DOHH2 (cell line): ENCODE measurements around the gene LCE3B.

ENCODE experiments used
- H3F3A ChIP-seq: fragments of 200-600 bp; sonication (generic), shearing (Covaris generic); 2 replicates; pipeline ENCODE4 v1.6.0; 2016; ENCODE audit warnings: antibody characterized with exemption, mild to moderate bottlenecking; ENCODE audit not compliant: control insufficient read depth, insufficient read depth
- H3K27ac ChIP-seq: fragments of 200-600 bp; sonication (generic); 2 replicates; pipeline ENCODE4 v1.5.1; 2014; ENCODE audit warnings: low read depth, mild to moderate bottlenecking, low read length, moderate library complexity
- H3K27me3 ChIP-seq: fragments of 200-600 bp; sonication (generic); 2 replicates; pipeline ENCODE4 v1.6.1; 2014; ENCODE audit warnings: mild to moderate bottlenecking, low read length, mixed read lengths; ENCODE audit not compliant: control insufficient read depth
- H3K36me3 ChIP-seq: fragments of 200-600 bp; sonication (generic); 2 replicates; pipeline ENCODE4 v1.6.1; 2014; ENCODE audit warnings: mild to moderate bottlenecking, low read length, moderate library complexity, mixed read lengths; ENCODE audit not compliant: control insufficient read depth
- H3K4me1 ChIP-seq: fragments of 200-600 bp; sonication (generic); 2 replicates; pipeline ENCODE4 v1.6.1; 2014; ENCODE audit warnings: mild to moderate bottlenecking, low read length, mixed read lengths; ENCODE audit not compliant: control insufficient read depth
- H3K4me2 ChIP-seq: fragments of 200-600 bp; sonication (generic); 2 replicates; pipeline ENCODE4 v1.6.0; 2014; ENCODE audit warnings: mild to moderate bottlenecking, low read length, moderate library complexity
- H3K4me3 ChIP-seq: fragments of 200-600 bp; sonication (generic); 2 replicates; pipeline ENCODE4 v1.5.1; 2014; ENCODE audit warnings: mild to moderate bottlenecking, low read length, mixed read lengths
- H3K79me2 ChIP-seq: fragments of 200-600 bp; sonication (generic); 2 replicates; pipeline ENCODE4 v1.6.1; 2014; ENCODE audit warnings: mild to moderate bottlenecking, low read length, mixed read lengths; ENCODE audit not compliant: control insufficient read depth
- H3K9me2 ChIP-seq: fragments of 200-600 bp; sonication (generic); replicated peaks from 2 replicates; pipeline ENCODE4 v1.6.1; 2014; ENCODE audit warnings: mild to moderate bottlenecking, low read length, mixed read lengths; ENCODE audit not compliant: control insufficient read depth
- H3K9me3 ChIP-seq: fragments of 200-600 bp; sonication (generic); 2 replicates; pipeline ENCODE4 v1.6.1; 2014; ENCODE audit warnings: antibody characterized with exemption, low read length, mixed read lengths; ENCODE audit not compliant: control insufficient read depth, insufficient read depth
- H4K20me1 ChIP-seq: fragments of 200-600 bp; sonication (generic); 2 replicates; pipeline ENCODE4 v1.6.0; 2014; ENCODE audit warnings: low read depth, mild to moderate bottlenecking, antibody characterized with exemption, low read length, moderate library complexity; ENCODE audit not compliant: control insufficient read depth, insufficient read depth
- EZH2phosphoT487 ChIP-seq: fragments of 200-600 bp; sonication (generic); IDR thresholded peaks from 2 replicates; pipeline ENCODE4 v1.6.1; 2017; ENCODE audit warnings: borderline replicate concordance, mild to moderate bottlenecking, antibody characterized with exemption, low read length, moderate library complexity, mixed read lengths
- TF ChIP-seq, protein P1 (sequence below): fragments of 200-600 bp; sonication (generic); IDR thresholded peaks from one replicate; pipeline ENCODE4 v1.5.1; 2014; ENCODE audit warnings: antibody characterized with exemption, mild to moderate bottlenecking, low read depth, low read length; ENCODE audit not compliant: poor library complexity, severe bottlenecking

The LCE3B gene

DNA sequence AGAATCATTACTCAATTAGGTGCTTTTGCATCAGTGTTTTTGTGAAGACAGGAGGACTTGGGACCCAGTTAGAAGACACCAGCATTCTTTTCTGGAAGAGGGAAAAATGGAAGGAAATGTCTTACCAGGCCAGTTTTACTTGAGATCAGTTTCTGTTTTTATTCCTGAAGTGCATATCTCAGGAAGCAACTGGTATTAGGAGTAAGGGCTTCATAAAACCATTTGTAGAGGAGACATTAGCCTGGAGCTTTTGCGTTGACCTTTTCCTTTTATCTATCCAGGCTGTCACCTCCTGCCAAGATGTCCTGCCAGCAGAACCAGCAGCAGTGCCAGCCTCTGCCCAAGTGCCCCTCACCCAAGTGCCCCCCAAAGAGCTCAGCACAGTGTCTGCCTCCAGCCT, at the start of gene LCE3B:
TSS of gene LCE3B (plus strand) at position 301 of the 400 bp plus-strand sequence. CDS start at position 301, 0 bp downstream.
- H3K4me2 ChIP-seq, result no peak within 1 kb of the TSS
- no peaks in the 10 kb centered on the region for H3K79me2 ChIP-seq
- peaks cover 3% of the 10 kb centered on the region for H3K9me3 ChIP-seq
- H4K20me1 ChIP-seq, result no peaks in the 10 kb centered on the region
- H3K4me3 ChIP-seq, result no peak within 1 kb of the TSS
- no peaks in the 10 kb centered on the region for H3K27me3 ChIP-seq
- no peaks in the 10 kb centered on the region for H3F3A ChIP-seq
- H3K4me1 ChIP-seq, result no peaks in the 10 kb centered on the region
- no peaks in the 10 kb centered on the region for H3K36me3 ChIP-seq
- no peak within 1 kb of the TSS for H3K27ac ChIP-seq
- TF ChIP-seq EZH2phosphoT487, result no peak
- TF ChIP-seq, protein P1, sequence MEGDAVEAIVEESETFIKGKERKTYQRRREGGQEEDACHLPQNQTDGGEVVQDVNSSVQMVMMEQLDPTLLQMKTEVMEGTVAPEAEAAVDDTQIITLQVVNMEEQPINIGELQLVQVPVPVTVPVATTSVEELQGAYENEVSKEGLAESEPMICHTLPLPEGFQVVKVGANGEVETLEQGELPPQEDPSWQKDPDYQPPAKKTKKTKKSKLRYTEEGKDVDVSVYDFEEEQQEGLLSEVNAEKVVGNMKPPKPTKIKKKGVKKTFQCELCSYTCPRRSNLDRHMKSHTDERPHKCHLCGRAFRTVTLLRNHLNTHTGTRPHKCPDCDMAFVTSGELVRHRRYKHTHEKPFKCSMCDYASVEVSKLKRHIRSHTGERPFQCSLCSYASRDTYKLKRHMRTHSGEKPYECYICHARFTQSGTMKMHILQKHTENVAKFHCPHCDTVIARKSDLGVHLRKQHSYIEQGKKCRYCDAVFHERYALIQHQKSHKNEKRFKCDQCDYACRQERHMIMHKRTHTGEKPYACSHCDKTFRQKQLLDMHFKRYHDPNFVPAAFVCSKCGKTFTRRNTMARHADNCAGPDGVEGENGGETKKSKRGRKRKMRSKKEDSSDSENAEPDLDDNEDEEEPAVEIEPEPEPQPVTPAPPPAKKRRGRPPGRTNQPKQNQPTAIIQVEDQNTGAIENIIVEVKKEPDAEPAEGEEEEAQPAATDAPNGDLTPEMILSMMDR, result no peak
- no peaks in the 10 kb centered on the region for H3K9me2 ChIP-seq

DNA sequence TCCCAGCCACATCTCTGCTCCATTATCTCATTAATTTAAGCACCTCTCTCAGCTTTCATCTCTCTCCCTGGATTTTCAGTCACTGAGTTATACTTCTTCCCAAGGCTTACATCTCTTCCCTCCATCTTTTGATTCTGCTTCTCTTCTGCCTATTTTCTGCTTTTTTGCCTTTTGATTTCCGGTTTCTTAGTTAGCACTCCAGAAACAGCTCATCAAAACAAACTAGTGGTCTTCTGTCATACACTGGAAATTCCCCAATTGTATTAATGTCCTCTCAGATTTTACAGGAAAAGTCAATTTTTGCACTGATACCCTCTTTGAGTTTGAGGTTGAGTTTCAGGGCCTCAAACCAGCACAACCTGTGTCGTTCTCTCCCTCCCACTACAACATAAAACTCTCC, 48.5 kb upstream of the LCE3B start:
- H3K9me2 ChIP-seq, result no peaks in the 10 kb centered on the region
- H3F3A ChIP-seq, result no peaks in the 10 kb centered on the region
- no peaks in the 10 kb centered on the region for H3K4me1 ChIP-seq
- no peak overlapping the region for H3K4me2 ChIP-seq
- no peaks in the 10 kb centered on the region for H3K27me3 ChIP-seq
- no peaks in the 10 kb centered on the region for H3K79me2 ChIP-seq
- H4K20me1 ChIP-seq, result no peaks in the 10 kb centered on the region
- TF ChIP-seq, protein P1, result no peak
- no peak for TF ChIP-seq EZH2phosphoT487
- no peaks in the 10 kb centered on the region for H3K36me3 ChIP-seq
- H3K4me3 ChIP-seq, result no peak overlapping the region
- H3K9me3 ChIP-seq, result no peaks in the 10 kb centered on the region
- no peak overlapping the region for H3K27ac ChIP-seq

DNA sequence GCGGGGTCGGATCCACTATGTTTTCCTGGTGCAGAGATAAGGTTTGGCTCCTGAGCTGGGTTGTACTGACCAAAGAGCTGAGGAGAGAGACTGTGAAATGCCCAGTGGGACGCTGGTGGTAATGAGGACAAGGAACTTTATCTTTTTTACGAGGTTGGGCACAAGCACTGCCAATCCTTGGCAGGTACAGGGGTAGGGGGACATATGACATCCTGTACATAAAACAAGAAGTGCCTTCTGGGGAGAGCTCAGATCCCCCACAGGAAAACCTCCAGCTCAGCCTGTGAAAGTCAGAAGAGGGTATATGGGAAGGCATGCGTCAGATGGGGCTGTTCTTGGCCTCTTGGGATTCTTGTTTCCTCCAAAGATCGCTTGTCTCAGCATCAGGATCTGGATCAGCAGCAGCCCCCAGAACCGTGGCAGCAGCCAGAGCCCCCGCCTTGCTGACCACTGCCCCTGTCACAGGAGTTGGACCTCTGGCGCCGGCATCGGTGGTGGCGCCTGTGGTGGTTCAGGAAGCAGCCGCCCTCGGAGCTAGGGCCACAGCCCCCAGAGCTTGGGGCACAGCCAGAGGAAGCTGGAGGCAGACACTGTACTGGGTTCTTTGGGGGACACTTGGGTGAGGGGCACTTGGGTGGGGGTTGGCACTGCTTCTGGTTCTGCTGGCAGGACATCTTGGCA, 47.9 kb upstream of the LCE3B start:
- TF ChIP-seq EZH2phosphoT487, result no peak
- TF ChIP-seq, protein P1, result no peak
- no peaks in the 10 kb centered on the region for H3K27me3 ChIP-seq
- H3K36me3 ChIP-seq, result no peaks in the 10 kb centered on the region
- H3F3A ChIP-seq, result no peaks in the 10 kb centered on the region
- no peak overlapping the region for H3K27ac ChIP-seq
- H4K20me1 ChIP-seq, result no peaks in the 10 kb centered on the region
- H3K4me3 ChIP-seq, result no peak overlapping the region
- no peaks in the 10 kb centered on the region for H3K9me3 ChIP-seq
- H3K4me2 ChIP-seq, result no peak overlapping the region
- no peaks in the 10 kb centered on the region for H3K9me2 ChIP-seq
- H3K4me1 ChIP-seq, result no peaks in the 10 kb centered on the region
- H3K79me2 ChIP-seq, result no peaks in the 10 kb centered on the region
